Measurements from ENCODE around the gene CRYGC.
A peak's percentile ranks its signal among the peaks of the same experiment; 100 is the strongest.
"Not testable (repeated sequence)": the region's sequence is repeated elsewhere in the genome, so short reads cannot be mapped to it uniquely, and the experiment has no call there.

Gene CRYGC, protein sequence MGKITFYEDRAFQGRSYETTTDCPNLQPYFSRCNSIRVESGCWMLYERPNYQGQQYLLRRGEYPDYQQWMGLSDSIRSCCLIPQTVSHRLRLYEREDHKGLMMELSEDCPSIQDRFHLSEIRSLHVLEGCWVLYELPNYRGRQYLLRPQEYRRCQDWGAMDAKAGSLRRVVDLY

DNA sequence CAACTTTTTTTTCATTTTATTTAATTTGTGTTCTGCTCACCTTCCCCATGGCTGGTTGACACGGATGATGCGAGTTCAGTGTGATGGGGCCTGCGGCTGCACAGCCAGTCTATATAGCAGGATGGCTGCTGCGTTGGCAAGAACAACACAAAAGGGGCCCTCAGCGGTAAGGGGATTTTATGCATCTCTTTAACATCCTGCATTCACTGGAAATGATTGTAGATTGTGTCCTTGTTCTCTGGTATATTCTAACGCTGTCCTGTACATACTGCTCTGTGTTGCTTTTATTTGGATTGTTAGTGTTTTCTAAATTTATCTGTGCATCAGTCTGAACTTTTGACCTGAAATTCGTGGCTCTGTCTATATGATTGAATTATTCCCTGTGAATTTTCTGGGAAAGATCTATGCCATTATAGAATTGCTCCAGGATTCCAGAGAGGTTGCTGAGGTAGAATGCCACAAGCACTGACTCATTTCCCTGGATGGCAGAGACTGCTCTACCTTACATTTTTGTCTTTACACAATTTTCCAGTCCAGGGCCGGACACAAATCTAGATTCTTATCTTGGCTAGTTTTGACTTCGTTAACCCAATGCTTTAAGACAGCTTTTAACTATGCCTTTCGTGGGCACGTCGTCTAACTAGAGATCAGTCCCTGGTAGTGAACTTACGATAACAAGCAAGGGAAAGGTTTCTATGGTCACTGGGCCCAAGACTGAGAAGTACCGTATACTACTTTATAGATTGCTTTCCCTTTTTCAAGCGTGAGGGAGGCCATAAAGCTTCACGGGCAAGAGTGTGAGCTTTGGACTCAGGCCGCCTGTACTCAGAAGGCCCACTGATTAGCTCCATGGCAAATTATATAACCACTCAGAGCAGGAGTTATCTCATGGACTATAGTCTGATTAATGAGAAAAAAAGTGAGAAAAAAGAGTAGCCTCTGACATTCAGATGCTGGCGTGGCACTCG, at the start of gene CRYGC:
CRYGC (minus strand) TSS at position 85 of the 968 bp plus-strand sequence; CDS start at position 49, 36 bp downstream.
- DNase-seq = no peak

DNA sequence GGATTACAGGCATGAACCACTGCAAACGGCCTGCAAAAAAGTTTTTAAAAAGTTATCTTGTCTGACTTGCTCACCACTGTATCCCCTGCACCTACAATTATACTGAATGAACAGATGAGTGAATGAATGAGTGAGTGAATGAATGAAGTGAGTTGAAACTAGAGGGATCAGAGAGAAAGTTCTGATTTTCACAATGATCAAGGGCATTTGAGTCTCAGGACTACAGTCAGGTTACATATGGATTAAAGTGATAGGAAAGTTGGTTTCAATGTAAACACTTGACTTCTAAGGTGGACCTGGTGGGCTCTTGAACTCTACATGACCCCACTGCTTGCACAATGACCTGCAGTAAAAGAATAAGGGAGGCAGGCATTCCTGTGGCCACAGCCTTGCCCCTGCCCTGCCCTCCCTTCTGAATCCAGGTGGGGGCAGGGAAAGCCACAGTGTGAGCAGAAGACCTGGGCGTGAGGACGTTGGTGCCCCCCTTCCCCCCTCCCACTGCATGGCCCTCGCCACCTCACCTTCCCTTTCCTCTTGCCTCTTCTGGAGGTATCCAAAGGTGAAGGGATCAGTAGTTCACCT, 49.5 kb upstream of the CRYGC start:
- DNase-seq = no peak

DNA sequence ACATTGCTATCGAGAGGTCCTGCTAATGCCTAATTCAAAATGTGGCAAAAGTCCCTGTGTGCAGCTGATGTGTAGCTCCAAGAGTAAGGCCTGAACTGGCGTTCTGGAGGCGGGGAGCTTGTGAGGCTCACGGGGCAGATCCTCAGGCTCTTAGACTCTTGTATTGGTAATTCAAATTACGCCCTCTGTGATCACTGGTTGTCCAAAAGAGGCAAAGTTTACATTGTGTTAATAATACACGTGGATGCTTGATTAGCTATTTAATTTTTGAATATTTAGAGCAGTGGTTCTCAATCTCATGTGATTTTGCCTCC, 46.2 kb upstream of the CRYGC start:
- no peak for DNase-seq

DNA sequence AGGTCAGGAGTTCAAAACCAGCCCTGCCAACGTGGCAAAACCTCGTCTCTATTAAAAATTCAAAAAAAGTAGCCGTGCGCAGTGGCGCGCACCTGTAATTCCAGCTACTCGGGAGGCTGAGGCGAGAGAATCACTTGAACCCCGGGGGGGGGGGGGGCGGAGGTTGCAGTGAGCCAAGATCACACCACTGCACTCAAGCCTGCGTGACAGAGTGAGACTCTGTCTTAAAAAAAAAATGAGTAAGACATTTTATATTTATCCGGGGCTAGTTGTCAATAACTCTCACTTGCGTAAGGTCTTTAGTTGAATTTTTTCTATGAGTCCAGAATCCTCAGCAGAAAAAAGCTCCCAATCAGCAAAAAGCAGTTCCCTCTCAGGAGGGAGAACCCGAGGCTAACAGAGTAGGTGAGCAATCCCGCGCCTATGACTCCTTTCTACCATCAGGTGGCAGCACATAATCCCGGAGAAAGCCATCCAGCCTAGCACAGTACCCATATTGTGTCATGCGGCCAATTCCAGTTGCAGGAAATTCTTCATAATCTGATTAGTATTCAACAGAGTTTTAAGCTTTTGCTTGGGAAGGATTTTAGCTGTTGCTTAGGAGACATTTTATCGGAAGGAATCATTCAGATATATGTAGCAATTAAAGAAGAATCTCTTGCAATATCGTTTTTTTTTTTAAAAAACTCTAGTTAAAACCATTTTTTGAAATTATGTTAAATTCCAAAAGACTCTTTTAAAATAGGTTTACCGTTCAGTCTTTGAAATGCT, 45.6 kb upstream of the CRYGC start:
- DNase-seq = peak; percentile 74

DNA sequence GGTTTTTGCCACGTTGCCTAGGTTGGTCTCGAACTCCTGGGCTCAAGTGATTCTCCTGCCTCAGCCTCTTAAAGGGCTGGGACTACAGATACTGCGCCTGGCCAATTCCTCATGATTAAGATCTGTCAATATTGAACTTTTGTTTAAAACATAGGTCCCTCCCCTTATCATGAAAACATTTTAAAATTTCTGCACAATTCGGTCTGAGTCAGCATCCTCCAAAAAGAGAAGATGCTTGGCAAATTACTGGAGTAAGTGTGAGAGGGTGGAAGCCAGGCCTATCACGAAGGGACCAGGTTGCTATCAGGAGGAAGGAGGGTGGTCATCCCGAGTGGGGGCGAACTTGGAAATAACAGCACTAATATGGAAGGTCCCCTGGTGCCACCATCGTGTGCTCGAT, 44.5 kb upstream of the CRYGC start:
- DNase-seq = no peak

DNA sequence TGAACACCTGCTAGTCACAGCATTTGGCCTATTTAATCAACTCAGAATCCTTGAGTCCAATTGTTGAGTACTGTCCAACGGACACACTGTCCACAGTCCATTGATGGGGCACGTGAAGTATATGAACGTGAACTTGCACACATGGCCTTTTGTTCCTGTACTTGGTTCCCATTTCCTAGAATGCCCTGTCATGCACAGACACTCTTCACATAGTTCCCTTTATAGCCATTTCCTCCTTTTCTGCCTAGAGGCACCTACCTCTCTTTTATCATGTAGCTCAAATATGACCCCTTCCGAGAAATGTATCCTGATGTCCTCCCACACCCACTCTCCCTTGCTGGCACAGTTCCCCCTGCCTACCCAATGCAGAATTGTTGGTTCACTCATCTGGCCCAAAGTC, 42.5 kb upstream of the CRYGC start:
- no peak for DNase-seq

DNA sequence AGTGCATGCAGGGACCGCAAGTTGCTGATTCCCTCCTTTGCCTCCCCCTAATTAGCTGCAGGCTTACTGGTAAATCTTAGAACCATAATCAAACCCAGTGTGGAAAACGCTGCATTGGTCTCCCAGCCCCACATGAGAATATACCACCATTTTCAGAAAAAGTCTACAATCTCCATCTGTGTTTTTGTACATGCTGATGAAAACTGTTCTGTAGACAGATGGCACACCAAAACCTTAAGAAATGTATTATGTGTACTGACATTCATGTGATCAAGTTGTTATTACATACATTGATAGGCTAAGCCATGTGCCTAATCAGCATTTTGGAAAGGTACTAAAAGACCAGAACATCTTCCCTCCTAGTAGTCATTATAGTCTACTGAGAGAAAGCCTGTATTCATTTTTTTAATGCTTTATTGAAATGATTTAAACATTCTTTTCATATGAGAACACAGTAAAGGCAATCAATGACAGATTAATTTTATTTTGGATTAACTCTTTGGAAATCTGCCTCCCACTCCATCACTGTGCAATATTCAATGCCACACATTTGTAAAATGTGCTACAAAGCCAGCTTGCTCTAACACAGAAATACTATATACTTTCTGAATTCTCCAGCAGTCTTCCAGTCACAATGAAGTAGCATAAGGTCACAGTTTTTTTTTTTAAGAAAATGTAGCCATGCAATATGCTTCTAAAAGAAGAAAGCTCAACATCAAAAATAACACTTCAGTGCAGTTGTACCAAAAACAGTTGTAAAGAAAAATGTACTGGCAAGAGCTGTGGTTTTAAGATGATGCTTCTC, 35.5 kb upstream of the CRYGC start:
- DNase-seq = no peak

DNA sequence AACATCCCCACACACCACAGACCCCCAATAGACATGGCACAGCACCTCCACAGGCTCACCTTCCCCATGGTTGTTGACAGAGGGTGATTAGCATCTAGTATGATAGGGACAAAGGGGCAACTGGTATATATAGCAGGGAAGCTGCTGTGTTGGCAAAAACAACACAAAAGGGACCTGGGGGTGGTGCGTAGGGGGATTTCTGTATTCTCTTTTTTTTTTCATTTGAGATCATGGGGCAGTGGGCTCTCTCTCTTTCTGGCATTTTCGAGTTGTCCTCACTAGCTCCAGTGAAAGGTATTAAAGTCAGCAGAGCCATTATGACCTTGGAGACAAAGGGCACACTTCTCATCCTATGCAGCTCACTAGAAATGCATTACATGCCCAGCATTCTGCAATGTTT, 33.9 kb upstream of the CRYGC start, which contains the start of gene CRYGA:
CRYGA (minus strand) TSS at position 101 of the 400 bp plus-strand sequence; CDS start at position 68, 33 bp downstream.
- DNase-seq = no peak

DNA sequence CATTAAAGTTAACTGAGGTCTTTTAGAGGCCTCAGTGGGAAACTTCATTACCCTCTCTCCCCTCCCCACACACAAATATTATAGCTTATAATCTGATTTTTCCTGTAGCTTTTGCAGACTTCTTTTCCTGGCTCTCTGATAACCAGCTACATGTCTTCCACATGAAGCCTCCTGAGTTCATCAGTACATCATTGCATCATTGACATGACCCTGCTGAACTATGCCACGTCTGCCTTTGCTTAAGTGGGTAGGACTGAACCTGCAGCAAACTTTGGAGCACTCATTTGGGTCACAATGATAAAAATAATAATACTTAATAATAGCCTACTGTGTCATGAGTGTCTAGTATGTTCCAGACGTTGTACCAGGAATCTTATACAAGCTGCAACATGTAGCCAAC, 26.8 kb upstream of the CRYGC start:
- no peak for DNase-seq

DNA sequence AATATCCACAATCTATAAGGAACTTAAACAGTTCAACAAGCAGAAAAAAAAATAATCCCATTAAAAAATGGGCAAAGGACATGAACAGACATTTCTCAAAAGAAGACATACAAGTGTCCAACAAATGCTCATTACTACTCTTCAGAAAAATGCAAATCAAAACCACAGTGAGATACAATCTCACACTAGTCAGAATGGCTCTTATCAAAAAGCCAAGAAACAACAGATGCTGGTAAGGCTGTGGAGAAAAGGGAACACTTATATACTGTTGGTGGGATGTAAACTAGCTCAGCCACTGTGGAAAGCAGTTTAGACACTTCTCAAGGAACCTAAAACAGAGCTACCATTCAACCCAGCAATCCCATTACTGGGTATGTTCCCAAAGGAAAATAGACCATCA, 23.5 kb upstream of the CRYGC start:
- DNase-seq = no peak

DNA sequence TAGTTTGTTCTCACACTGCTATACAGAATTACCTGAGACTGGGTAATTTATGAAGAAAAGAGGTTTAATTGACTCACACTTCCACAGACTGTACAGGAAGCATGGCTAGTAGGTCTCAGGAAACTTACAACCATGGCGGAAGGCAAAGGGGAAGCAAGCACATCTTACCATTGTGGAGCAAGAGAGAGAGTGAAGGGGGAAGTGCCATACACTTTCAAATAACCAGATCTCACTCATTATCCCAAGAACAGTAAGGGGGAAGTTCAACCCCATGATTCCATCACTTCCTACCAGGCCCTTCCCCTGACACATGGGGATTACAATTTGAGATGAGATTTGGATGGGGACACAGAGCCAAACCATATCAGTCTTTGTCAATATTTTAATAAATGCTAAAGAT, 21.3 kb upstream of the CRYGC start:
- DNase-seq = no peak

DNA sequence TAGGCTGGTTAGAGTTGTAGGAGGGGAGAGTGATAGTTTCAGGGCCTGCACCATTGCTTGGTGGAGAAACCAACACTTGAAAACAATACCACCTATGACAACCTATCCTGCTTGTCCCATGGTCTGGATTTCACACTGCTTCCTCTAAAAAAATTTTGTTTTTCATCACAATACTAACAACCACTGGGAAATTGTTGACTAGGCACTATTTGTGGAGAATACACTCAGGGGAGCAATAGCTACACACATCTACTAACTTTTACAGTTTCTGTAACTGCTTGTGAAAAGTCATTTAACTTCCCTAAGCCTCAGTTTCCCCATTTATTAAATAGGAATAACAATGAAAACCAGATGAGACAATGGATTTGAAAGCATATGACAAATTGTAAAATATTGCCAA, 20.5 kb upstream of the CRYGC start:
- DNase-seq = no peak

DNA sequence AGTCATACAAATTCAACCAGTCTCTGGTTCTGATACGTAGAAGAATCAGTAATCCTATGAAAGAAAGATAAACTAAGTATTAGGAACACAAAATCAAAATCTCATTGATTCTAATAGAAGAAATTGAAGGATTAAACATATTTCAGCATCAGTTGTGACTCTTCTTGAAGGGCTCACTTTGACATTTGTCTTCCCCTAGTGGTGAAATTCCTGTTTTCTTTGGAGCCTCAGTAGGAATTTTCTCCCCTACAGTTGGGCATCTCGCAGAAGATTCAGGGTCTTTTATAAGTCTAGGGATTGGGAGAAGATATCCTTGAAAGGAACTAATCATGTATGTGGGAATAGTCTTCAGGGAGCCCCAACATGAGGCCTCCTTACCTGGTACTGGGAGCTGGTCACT, 19.2 kb upstream of the CRYGC start:
- DNase-seq = no peak

DNA sequence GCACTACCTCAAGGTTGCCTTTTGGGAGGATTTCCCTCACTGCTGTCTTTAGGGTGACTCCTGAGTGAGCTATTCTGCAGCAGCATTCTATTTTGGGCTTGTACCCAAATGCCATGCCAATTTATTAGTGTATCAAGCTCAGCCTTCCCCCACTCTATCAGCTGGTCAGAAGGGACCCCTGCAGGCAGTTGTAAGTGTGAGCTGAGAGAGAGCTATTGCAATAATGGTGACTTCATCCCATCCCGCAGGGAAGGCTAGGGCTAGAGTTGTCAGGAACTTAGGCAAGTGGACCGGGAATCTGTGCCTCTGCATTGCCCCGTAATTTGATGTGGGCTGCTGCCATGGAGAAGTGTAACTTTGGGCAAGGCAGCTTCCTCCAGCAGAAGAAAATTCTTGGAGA, 18.1 kb upstream of the CRYGC start:
- no peak for DNase-seq

DNA sequence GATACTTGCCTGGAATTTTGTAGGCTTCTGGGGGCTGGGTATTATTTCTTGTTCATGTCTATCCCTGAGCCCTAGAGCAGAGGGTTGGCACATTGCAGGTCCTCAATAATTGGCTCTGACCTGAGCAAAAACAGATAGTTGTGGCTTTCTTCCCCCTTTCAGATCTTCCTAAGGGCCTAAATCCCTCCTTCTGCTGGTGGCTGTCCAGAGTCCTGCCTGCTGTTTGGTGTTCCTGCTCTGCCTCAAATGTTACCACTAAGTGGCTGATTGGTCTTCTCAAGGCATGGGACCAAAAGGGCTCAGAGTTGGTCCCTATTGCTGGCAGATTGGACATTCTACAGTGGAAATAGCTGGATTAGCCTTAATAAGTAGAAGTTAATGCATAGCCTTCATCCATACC, 17.4 kb upstream of the CRYGC start:
- DNase-seq = no peak

DNA sequence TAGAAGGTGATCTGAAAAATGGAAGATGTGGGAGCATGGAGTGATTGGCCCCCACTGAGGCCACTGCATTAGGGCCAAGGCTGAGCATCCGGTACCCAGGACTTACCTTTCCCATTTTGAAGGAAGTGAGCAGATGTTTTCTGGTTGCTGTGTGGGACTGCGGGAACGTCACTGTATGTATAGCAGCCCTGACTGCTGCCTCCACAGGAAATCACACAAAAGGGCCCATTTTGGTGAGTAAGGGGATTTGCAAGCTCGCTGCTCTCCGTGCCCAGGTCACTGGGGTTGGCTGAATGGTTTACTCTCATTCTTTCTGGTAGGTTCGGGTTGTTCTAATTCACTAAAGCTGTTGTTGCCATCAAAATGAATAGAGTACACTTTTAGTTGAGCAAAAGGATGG, 16.4 kb upstream of the CRYGC start, which contains the start of gene CRYGB:
CRYGB (minus strand) TSS at position 153 of the 400 bp plus-strand sequence; CDS start at position 115, 38 bp downstream.
- no peak for DNase-seq

DNA sequence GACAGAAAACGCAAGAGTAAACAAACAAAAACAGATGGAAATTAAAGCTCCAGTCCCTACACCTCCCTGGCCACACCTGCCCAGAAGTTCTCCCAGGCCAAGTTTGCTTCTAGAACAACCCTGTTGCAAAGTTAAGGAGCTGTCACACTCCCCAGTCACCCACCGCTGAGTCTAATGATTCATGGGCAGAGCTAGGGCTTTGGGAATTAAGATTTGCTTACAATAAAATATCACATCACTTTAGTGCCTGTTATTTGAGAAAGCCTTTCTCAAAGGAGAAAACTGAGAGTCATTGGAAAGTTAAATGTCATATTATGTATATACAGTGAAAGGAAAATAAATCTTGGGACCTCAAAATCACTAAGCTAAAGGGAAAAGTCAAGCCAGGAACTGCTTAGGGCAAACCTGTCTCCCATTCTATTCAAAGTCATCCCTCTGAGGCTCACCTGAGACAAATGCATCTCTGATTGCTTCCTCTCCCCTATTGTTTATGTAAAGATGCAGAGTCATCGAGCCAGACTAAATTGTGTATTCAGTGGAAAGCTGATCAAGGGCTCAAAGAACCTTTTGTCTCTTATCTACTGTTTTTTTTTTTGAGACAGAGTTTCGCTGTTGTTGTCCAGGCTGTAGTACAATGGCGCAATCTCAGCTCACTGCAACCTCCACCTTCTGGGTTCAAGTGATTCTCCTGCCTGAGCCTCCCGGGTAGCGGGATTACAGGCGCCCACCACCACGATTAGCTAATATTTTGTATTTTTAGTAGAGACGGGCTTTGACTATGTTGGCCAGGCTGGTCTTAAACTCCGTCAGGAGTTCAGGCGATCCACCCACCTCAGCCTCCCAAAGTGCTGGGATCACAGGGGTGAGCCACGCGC, 13.5 kb upstream of the CRYGC start:
- DNase-seq = no peak

DNA sequence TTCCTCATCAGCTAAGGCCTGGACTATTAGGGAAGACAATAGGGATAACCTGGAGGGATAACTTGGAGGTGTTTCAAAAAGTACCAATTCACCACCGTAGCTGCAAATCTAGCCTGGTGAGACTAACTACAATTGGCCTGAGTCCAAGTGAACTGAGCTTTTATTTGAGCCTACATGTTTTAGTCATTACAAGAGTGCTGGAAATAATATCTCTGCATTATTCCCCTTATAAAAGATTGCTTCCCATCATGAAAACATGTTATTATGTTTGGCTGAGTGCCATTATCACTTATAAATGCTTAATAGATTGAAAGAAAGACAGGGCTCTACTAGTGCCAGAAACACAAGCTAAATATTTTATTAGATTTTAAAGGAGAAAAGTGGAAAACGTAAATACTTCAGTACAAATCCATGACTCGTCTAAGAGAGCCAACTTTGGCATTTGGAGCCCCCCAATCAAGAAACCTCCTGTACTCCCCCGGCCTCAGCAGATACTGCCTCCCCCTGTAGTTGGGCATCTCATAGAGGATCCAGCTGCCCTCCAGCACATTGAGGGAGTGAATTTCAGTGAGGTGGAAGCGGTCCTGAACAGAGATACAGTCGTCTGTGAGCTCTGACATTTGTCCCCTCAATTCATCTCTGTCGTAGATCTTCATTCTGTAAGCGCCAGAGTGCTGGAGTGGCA, 12.8 kb upstream of the CRYGC start:
- DNase-seq = peak; percentile 8

DNA sequence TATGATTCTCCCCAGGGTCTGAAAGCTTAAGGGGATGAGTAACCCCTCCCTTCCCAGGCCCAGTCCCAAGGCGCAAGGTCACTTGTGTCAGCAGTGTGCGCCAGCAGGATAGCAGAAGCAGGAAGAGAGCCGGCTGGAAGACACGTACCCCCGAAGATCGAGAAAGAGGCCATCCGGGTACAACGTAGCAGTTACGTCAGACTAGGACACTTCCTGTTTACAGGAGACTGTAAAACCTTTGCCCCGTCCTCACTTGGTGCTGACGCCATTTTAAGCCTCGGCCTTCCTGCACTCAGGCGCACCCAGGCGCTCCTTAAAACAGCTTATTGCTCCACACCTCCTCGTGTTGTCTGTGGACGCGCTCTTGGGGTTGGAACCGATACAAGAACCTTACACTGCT, 9.8 kb upstream of the CRYGC start:
- no peak for DNase-seq

DNA sequence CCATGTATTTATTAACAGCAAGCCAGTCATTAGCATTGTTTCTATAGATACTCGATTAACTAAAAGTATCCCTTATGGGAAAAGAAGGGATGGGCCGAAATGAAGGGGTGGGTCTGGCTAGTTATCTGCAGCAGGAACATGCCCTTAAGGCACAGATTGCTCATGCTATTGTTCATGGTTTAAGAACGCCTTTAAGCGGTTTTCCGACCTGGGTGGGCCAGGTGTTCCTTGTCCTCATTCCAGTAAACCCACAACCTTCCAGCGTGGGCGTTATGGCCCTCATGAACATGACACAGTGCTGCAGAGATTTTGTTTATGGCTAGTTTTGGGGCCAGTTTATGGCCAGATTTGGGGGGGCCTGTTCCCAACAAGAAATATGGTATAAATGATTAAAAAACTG, 8.7 kb upstream of the CRYGC start:
- DNase-seq = not testable (repeated sequence)

DNA sequence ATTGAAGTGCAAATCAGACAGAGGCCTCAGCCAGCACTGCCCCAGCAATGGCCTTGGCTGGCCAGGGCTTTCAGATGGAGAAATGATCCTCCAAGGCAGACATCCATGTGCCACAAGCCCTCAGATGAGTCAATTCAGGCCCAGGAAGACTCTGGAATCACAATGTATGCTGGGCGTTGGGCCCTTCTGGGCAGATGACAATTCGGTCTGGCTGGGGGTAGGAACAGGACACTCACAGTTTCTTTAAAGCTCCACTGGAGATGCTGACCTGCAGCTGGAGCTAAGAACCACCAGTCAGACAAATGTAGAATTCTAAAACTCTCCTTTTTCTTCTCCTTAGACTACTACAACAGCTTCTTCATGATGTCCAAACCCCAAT, 7.1 kb upstream of the CRYGC start:
- DNase-seq = no peak
